GM15510 (cell line): ENCODE results near the gene LARGE1.

Experiments
- POLR2A ChIP-seq: IDR thresholded peaks from 3 replicates; pipeline ENCODE4 v1.6.1; 2011; ENCODE audit warnings: borderline replicate concordance; ENCODE audit not compliant: insufficient read length; ENCODE audit errors: extremely low read depth

LARGE1 gene

GRCh38 chr22:33361581-33361980 lies 558.7 kb downstream of the LARGE1 start:
- no peak for TF ChIP-seq POLR2A

DNA sequence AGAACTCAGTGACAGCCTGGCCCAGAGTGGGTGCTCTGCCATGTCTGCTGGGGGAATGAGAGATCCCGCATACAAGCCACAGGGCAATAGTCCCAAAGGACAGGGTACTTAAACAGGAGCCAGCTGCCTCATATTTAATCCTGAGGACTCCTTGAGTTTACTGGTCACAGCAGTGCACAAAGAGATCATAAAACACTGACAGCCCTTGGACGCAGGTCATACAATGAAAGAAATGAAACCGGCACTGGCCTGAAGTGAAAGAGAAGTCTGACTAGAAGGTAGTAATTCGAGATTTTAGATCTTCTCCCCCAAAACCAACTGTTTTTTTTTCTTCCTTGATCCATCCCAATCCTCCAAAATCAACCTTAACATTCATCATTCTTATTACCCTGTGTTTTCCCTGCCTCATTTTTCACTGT lies 562.3 kb downstream of the LARGE1 start:
- no peak for TF ChIP-seq POLR2A

DNA sequence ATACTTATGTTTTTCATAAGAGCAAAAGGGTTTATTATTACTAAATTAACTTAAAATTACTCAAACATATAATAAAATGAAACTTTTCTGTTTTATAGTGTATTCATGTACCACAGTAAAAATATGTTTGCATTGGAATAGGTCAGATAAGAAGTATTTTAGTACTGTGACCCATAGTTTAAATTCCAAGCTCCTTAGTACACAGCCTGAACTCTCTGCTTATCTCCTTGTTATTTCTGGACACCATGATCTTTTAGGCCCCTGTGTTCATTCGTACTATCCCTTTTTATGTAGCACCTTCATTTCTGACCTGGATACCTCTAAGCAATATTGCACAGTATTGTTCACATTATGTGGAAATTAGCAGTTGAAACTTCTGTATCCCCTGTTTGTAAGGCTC lies 565.3 kb downstream of the LARGE1 start:
- TF ChIP-seq POLR2A, result no peak

- no peak for TF ChIP-seq POLR2A
Observed at GRCh38 chr22:33353502-33353901, 566.8 kb downstream of the LARGE1 start.

- no peak for TF ChIP-seq POLR2A
Observed at GRCh38 chr22:33352768-33353167, 567.5 kb downstream of the LARGE1 start.

DNA sequence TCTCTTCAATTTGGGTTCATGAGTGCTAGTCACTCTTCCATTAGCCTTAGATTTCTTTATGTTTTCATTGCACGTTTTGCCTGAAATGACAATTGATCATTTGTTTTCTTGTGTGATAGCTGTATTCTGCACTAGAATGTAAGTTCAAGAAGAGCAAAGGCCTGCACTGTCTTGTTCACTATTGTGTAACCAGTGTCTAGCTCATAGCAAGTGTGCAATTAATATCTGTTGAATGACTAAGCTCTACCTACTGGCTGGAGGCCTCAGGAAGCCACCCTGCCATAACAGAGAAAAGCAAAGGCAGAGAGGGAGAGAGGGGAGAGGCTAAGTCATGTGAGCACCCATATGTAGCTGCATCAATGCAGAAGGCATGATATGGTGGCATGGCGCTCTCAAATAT lies 569.3 kb downstream of the LARGE1 start:
- no peak for TF ChIP-seq POLR2A

DNA sequence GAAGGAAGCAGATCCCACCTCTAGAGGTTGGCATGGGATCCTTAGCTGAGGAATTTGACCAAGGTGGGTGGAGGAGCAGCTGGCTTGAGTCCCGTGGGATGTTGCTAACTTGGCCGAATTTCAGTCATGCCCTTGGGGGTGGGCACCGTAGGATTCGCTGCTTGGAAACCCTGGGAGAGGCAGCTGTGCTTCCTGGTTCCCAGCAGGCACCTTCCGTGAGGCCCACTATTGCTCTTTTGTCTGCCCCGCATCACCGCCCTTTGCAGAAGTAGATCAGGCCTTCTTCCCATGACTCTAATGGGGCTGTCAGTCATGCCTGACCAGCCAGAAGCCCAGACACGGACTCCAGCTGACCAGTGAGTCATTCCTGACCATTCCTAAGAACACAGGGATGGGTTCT lies 569.8 kb downstream of the LARGE1 start:
- TF ChIP-seq POLR2A, result no peak

GRCh38 chr22:33347002-33347401 lies 573.3 kb downstream of the LARGE1 start:
- TF ChIP-seq POLR2A, result no peak

DNA sequence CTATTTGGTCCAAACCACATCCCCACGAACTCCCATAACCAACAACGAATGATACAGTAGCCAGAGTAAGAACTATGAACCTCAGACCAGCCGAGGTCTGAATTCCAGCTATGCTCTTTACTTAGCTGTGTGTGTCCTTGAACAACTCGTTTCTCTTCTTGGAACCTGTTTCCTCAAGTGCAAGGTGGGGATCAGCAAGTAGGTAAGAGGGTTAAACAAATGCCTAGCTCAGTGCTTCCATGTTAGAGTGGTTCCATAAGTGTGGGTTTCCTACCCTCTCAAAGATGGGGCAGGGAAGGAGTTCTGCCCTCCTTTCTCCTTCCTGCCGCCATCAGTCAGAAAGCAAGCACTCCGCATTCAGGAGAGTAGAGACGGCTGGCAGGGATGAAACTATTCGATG lies 578.7 kb downstream of the LARGE1 start:
- TF ChIP-seq POLR2A, result no peak

DNA sequence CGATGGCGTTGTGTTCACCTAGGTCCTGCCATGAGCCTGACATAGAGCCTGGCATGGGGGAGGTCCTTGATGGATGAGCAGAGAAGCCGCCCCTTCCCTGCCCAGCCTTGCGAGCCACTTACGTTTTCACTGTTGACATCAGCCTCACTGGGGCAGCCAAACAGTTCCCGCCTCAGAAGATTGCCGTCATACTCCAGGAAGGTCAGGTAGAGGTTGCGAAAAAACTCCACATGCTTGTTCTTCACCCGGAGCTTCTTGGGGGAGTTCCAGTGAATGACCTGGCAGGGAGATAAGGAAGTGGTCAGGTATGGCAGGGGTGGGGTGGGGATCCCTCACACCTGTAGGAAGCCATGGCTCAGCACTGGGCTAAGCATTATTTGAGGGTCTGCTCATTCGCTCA lies 582.8 kb downstream of the LARGE1 start:
- no peak for TF ChIP-seq POLR2A

GRCh38 chr22:33335611-33336279 lies 584.5 kb downstream of the LARGE1 start:
- no peak for TF ChIP-seq POLR2A

DNA sequence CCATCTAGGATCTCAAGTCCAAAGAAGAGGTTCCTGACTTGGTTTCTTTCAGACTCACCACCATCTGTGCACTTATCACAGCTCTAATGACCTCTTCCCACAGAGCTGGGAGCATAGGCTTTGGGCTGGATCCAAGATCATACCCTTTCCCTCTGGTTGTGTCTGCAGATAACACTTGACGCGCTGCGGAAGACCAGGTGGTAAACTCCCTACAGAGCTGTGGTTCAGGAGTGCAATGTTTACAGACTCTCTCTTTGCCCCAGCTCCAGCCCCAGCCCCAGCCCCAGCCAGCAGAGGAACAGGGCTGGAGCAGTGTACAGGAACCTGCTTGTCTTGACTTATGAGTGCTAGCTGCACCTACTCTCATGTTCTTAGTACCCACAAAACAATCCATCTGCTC lies 587.7 kb downstream of the LARGE1 start:
- TF ChIP-seq POLR2A, result no peak

DNA sequence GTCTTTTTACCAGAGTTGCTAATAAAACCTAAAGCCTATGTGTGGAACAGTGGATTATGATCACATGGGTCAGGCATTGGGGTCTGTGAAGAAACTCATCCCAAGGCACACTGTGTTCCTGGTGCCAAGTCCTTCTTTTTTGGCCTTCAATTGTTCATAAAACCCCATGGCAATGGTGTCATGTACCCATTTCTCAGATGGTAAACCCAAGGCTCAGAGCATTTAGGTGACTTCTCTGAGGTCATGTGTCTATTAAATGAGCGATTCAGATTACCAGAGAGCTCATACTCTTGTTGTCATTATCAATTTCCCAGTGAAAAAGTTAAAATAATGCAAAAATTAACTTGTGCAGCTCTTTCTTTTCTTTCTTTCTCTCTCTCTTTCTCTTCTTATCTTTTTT lies 589.3 kb downstream of the LARGE1 start:
- TF ChIP-seq POLR2A, result no peak

GRCh38 chr22:33330534-33330933 lies 589.7 kb downstream of the LARGE1 start:
- TF ChIP-seq POLR2A, result no peak

- TF ChIP-seq POLR2A, result no peak
Observed at GRCh38 chr22:33329398-33329797, 590.9 kb downstream of the LARGE1 start.

DNA sequence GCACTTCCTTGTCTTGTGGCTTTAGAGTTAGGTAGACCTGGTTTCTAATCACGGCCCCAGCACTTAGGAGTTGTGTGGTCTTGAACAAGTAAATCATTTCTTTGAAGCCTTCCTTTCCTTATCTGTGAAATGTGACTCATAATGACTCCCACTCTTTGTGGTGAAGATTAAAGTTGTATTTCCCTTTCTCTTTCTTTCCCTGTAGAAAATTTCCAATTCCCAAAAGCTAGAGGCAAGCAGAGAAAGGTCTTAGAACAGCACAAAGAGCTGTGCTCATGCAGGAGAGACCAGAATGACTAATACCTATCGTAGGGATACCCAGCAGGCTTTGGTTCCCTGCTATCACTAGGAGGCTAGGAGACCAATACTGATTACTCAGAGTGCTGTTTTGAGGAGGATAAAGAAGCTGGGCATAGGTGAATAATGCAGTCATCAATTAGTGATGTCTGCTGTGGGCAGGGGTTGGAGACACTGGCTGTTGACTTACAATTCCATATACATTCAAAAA lies 591.4 kb downstream of the LARGE1 start:
- no peak for TF ChIP-seq POLR2A
